H9 (cell line): Measurements from ENCODE around the gene USP6NL. TPM values are rescaled to one million over a fixed set of nuclear protein-coding genes. Genes with fewer than 3 reads are reported as not detected.

Experiments
- DNase-seq: peaks from one replicate; pipeline ENCODE4 v3.0.0-alpha.2; 2017
- H2AFZ ChIP-seq: one replicate; pipeline ENCODE4 v1.6.1; 2013; ENCODE audit warnings: mild to moderate bottlenecking, low read length, control low read depth, moderate library complexity
- H2AK5ac ChIP-seq: 2 replicates; pipeline ENCODE4 v1.6.1; 2013; ENCODE audit warnings: low read length, control low read depth, mixed read lengths; ENCODE audit not compliant: insufficient read length
- H2BK120ac ChIP-seq: one replicate; pipeline ENCODE4 v1.6.1; 2013; ENCODE audit warnings: low read depth, mild to moderate bottlenecking, low read length, control low read depth, inconsistent platforms; ENCODE audit not compliant: poor library complexity, severe bottlenecking
- H2BK12ac ChIP-seq: 2 replicates; pipeline ENCODE4 v1.6.1; 2013; ENCODE audit warnings: low read length, control low read depth, mixed read lengths, low read depth; ENCODE audit not compliant: insufficient read length
- H2BK15ac ChIP-seq: 2 replicates; pipeline ENCODE4 v1.6.1; 2013; ENCODE audit warnings: low read depth, low read length, control low read depth
- H2BK20ac ChIP-seq: one replicate; pipeline ENCODE4 v1.6.1; 2013; ENCODE audit warnings: low read depth, mild to moderate bottlenecking, low read length, control low read depth, inconsistent platforms; ENCODE audit not compliant: poor library complexity, severe bottlenecking
- H2BK5ac ChIP-seq: 2 replicates; pipeline ENCODE4 v1.6.1; 2013; ENCODE audit warnings: low read length, control low read depth, mixed read lengths; ENCODE audit not compliant: insufficient read length
- H3K14ac ChIP-seq: 2 replicates; pipeline ENCODE4 v1.6.1; 2013; ENCODE audit warnings: low read length, control low read depth; ENCODE audit not compliant: insufficient read depth
- H3K18ac ChIP-seq: 2 replicates; pipeline ENCODE4 v1.6.1; 2013; ENCODE audit warnings: low read depth, mild to moderate bottlenecking, mixed read lengths, low read length, control low read depth; ENCODE audit not compliant: insufficient read length
- H3K23ac ChIP-seq: 2 replicates; pipeline ENCODE4 v1.6.1; 2013; ENCODE audit warnings: low read length, control low read depth, mixed read lengths, low read depth; ENCODE audit not compliant: insufficient read length
- H3K23me2 ChIP-seq: 2 replicates; pipeline ENCODE4 v1.6.1; 2013; ENCODE audit warnings: low read depth, mild to moderate bottlenecking, mixed read lengths, low read length, control low read depth; ENCODE audit not compliant: insufficient read length, poor library complexity, severe bottlenecking
- H3K27ac ChIP-seq: 2 replicates; pipeline ENCODE4 v1.5.1; 2013; ENCODE audit warnings: low read length, control low read depth, mixed read lengths, low read depth; ENCODE audit not compliant: insufficient read length
- H3K27me3 ChIP-seq: 2 replicates; pipeline ENCODE4 v1.6.1; 2013; ENCODE audit warnings: low read length, control low read depth, inconsistent platforms; ENCODE audit not compliant: insufficient read depth
- H3K4ac ChIP-seq: 2 replicates; pipeline ENCODE4 v1.6.1; 2013; ENCODE audit warnings: low read depth, mild to moderate bottlenecking, control low read depth, inconsistent platforms, low read length, moderate library complexity
- H3K4me1 ChIP-seq: 2 replicates; pipeline ENCODE4 v1.6.1; 2013; ENCODE audit warnings: low read length, control low read depth, inconsistent platforms; ENCODE audit not compliant: insufficient read depth
- H3K4me2 ChIP-seq: 2 replicates; pipeline ENCODE4 v1.6.1; 2013; ENCODE audit warnings: low read length, control low read depth, mixed read lengths; ENCODE audit not compliant: insufficient read length, insufficient read depth
- H3K56ac ChIP-seq: 2 replicates; pipeline ENCODE4 v1.6.1; 2013; ENCODE audit warnings: low read depth, mild to moderate bottlenecking, mixed read lengths, low read length, control low read depth; ENCODE audit not compliant: insufficient read length
- H3K79me1 ChIP-seq: 2 replicates; pipeline ENCODE4 v1.6.1; 2013; ENCODE audit warnings: low read depth, mild to moderate bottlenecking, moderate library complexity, low read length, control low read depth, inconsistent platforms; ENCODE audit not compliant: insufficient read depth, poor library complexity, severe bottlenecking
- H3K79me2 ChIP-seq: 2 replicates; pipeline ENCODE4 v1.6.1; 2013; ENCODE audit warnings: low read length, control low read depth, inconsistent platforms; ENCODE audit not compliant: insufficient read depth
- H3K9ac ChIP-seq: 2 replicates; pipeline ENCODE4 v1.6.1; 2013; ENCODE audit warnings: low read length, control low read depth, mixed read lengths; ENCODE audit not compliant: insufficient read length; ENCODE audit errors: extremely low read depth
- H3K9me3 ChIP-seq: one replicate; pipeline ENCODE4 v1.6.1; 2013; ENCODE audit warnings: low read depth, low read length, inconsistent platforms; ENCODE audit not compliant: control insufficient read depth
- H3T11ph ChIP-seq: one replicate; pipeline ENCODE4 v1.6.1; 2013; ENCODE audit warnings: mild to moderate bottlenecking, low read length, control low read depth, inconsistent platforms
- H4K20me1 ChIP-seq: one replicate; pipeline ENCODE4 v1.6.1; 2013; ENCODE audit not compliant: control insufficient read depth, insufficient read length, insufficient read depth
- H4K5ac ChIP-seq: 2 replicates; pipeline ENCODE4 v1.6.1; 2013; ENCODE audit warnings: low read depth, mild to moderate bottlenecking, mixed read lengths, low read length, control low read depth; ENCODE audit not compliant: insufficient read length
- H4K8ac ChIP-seq: replicated peaks from 2 replicates; pipeline ENCODE4 v1.6.1; 2013; ENCODE audit warnings: low read length, control low read depth, mixed read lengths, low read depth; ENCODE audit not compliant: insufficient read length
- H4K91ac ChIP-seq: 2 replicates; pipeline ENCODE4 v1.6.1; 2013; ENCODE audit warnings: low read depth, mild to moderate bottlenecking, moderate library complexity, mixed read lengths, low read length, control low read depth; ENCODE audit not compliant: insufficient read length
- H3K27ac Mint-ChIP-seq, 3 experiments: 2 replicates in 2 of 3; 3 replicates in 1 of 3; pipeline ENCODE4 v1.8.0; 2020 to 2021; ENCODE audit warnings: mixed read lengths in 3 of 3, mild to moderate bottlenecking in 1 of 3, moderate library complexity in 1 of 3
- H3K27me3 Mint-ChIP-seq: 2 replicates; pipeline ENCODE4 v1.8.0; 2021; ENCODE audit warnings: low read depth, mild to moderate bottlenecking, moderate library complexity, mixed read lengths
- H3K36me3 Mint-ChIP-seq, 3 experiments: 2 replicates in 2 of 3; 3 replicates in 1 of 3; pipeline ENCODE4 v1.8.0; 2020 to 2021; ENCODE audit warnings: low read depth in 3 of 3, mixed read lengths in 3 of 3; ENCODE audit not compliant: insufficient read depth in 1 of 3
- H3K4me1 Mint-ChIP-seq, 2 experiments: 2 replicates each; pipeline ENCODE4 v1.8.0; 2020; ENCODE audit warnings: mixed read lengths in 2 of 2
- H3K4me3 Mint-ChIP-seq, 2 experiments: 2 replicates in 1 of 2; 3 replicates in 1 of 2; pipeline ENCODE4 v1.8.0; 2020 to 2021; ENCODE audit warnings: mild to moderate bottlenecking in 2 of 2, mixed read lengths in 2 of 2, moderate library complexity in 1 of 2
- H3K9me3 Mint-ChIP-seq, 2 experiments: 2 replicates in 1 of 2; 3 replicates in 1 of 2; pipeline ENCODE4 v1.8.0; 2020; ENCODE audit warnings: mild to moderate bottlenecking in 2 of 2, mixed read lengths in 2 of 2, moderate library complexity in 1 of 2
- CTCF ChIP-seq: fragments of 200-600 bp; sonication (generic); conservative IDR thresholded peaks from 3 replicates; pipeline ENCODE4 v1.8.0; 2021; ENCODE audit warnings: antibody characterized with exemption, mild to moderate bottlenecking
- WGBS: extraction: QIAGEN DNeasy Blood & Tissue Kit; methylation state at CpG from one replicate; pipeline ENCODE4 v1.1.7; 2013; ENCODE audit warnings: missing lambda C conversion rate, low lambda C conversion rate, mixed read lengths; ENCODE audit not compliant: insufficient read length; ENCODE audit errors: extremely low coverage; 5-methylcytosine and 5-hydroxymethylcytosine counted together
- total RNA-seq: library from RNA; stranded (reverse); gene quantifications from 2 replicates; pipeline ENCODE4 v1.2.1, GENCODE V29; 2021

USP6NL gene
- total RNA-seq, 1 experiment from 2014 or later, result 28.3 TPM

GRCh38 chr10:11546581-11546980 is 64.9 kb downstream of the USP6NL start:
- Histone ChIP-seq H3K9ac (no peak overlapping the region), H3K23me2 (no peaks in the 10 kb centered on the region), H2BK20ac (no peak overlapping the region), H3K79me2 (peaks cover 2% of the 10 kb centered on the region; the same call in 1 of the 2 replicates), H3K18ac (no peak overlapping the region), H3K14ac (no peak overlapping the region), H3K27ac (no peak overlapping the region), H2BK12ac (no peak overlapping the region), H2AK5ac (no peak overlapping the region), H3K56ac (no peak overlapping the region), H3K4me2 (no peak overlapping the region), H4K8ac (no peak overlapping the region), H2BK120ac (no peak overlapping the region), H3K79me1 (peaks cover 3% of the 10 kb centered on the region), H3T11ph (no peak overlapping the region), H3K4ac (no peak overlapping the region), H3K9me3 (no peaks in the 10 kb centered on the region), H2BK5ac (no peak overlapping the region), H4K91ac (no peak overlapping the region), H3K27me3 (no peaks in the 10 kb centered on the region), H2BK15ac (no peak overlapping the region), H2AFZ (no peak overlapping the region), H4K20me1 (no peaks in the 10 kb centered on the region), H4K5ac (no peak overlapping the region), H3K4me1 (no peaks in the 10 kb centered on the region; the same call in 1 of the 2 replicates), H3K23ac (no peak overlapping the region)
- Mint-ChIP-seq H3K4me3 (no peak overlapping the region), H3K27ac (no peak overlapping the region), H3K9me3 (no peaks in the 10 kb centered on the region), H3K4me1 (peaks cover 24 to 26% of the 10 kb centered on the region in 2 experiments), H3K36me3 (no peaks in the 10 kb centered on the region; a peak in 1 of 7 replicates), H3K27me3 (no peaks in the 10 kb centered on the region)
- WGBS, result 100% methylated on average over 1 of the region's 4 CpGs
- no peak for TF ChIP-seq CTCF
- DNase-seq, result no peak
